Stimulated activated naive CD8-positive, alpha-beta T cell treated with anti-CD3 and anti-CD28 coated beads, Interleukin-15, Interleukin-2, amounts not matched to agents 100 ng/mL and 50 ng/mL, for 24 hours (primary cell): ENCODE data around the gene MSI1.

ENCODE experiments used
- H3K27ac Mint-ChIP-seq: one replicate; pipeline ENCODE4 v1.8.0; 2021; ENCODE audit warnings: mild to moderate bottlenecking, mixed read lengths
- H3K27me3 Mint-ChIP-seq: one replicate; pipeline ENCODE4 v1.8.0; 2021; ENCODE audit warnings: mixed read lengths
- H3K36me3 Mint-ChIP-seq: one replicate; pipeline ENCODE4 v1.8.0; 2021; ENCODE audit warnings: low read depth, mixed read lengths
- H3K4me1 Mint-ChIP-seq: one replicate; pipeline ENCODE4 v1.8.0; 2021; ENCODE audit warnings: low read depth, mixed read lengths
- H3K4me3 Mint-ChIP-seq: one replicate; pipeline ENCODE4 v1.8.0; 2021; ENCODE audit warnings: mild to moderate bottlenecking, mixed read lengths
- H3K9me3 Mint-ChIP-seq: one replicate; pipeline ENCODE4 v1.8.0; 2021; ENCODE audit warnings: mixed read lengths

MSI1 gene

DNA sequence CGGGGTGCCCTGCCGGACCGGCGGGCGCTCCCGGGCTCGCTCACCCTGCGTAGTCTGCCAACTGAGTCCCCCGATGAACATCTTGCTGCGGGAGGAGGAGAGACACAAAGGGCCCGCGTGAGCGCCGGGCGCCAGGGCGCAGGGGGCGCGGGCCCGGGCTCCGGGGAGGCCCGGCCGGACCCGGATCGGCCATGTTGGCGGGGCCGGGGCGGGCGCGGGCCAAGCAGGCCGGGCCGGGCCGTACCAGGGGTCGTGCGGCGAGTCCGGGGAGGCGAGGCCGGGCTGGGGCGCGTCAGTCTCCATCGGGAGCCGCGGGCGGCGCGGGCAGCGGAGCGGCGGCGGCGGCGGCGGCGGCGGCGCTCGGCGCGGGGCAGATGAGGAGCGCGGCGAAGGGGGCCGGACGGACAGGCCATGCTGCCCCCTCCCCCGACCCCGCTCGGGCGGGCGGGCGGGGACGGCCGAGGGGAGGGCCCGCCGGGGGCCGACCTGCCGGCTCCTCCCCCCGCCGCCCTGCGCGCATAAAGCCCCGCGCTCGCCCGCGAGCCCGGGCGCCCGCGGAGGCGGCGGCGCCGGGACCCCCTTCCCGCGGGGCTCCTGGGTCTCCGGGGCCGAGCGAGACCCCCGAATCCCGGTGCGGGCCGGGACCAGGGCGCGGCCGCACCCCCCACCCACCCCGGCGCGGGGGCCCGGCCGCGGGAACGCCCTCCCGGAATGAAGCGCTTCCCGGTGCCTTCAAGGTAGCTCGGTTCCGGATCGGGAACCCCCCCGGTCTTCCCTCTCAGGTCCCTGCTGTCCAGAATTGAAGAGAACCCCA is at the start of gene MSI1:
MSI1 (minus strand) TSS at position 376 of the 814 bp plus-strand sequence; CDS start at position 303, 73 bp downstream.
- Mint-ChIP-seq H3K27me3 (peaks cover 73% of the 10 kb centered on the region), H3K36me3 (no peaks in the 10 kb centered on the region), H3K4me1 (peaks cover 18% of the 10 kb centered on the region), H3K9me3 (no peaks in the 10 kb centered on the region), H3K27ac (no peak within 1 kb of the TSS), H3K4me3 (peak within 1 kb of the TSS; percentile 68)

DNA sequence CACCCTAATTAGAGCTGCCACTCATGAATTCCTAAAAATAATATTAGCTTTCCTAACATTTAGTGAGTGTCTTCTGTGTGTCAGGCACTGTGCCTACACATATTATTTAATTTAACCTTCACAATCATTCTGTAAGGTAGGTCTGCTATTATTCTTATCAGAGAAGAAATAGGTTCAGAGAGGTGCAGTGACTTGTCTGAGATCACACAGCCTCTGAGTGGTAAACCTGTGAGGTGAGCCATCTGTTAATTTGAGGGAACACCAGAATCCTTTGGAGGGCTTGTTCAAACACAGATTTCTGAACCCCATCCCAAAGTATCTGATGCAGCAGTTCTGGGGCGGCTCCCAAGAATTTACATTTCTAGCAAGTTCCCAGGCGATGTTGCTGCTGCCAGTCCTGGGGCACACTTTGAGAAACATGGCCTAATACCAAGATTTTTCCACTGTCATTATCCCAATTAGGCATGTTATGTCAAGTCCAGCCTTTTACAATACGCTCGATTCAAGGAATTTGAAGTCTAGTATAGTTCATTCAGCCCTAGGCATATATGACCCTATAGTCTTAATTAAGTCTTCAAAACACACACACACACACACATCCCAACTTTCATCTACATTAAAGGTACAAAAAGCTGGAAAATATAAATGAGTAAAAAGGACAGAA is 49.1 kb upstream of the MSI1 start:
- no peaks in the 10 kb centered on the region for H3K9me3 Mint-ChIP-seq
- no peaks in the 10 kb centered on the region for H3K36me3 Mint-ChIP-seq
- no peaks in the 10 kb centered on the region for H3K4me1 Mint-ChIP-seq
- no peak overlapping the region for H3K27ac Mint-ChIP-seq
- H3K27me3 Mint-ChIP-seq: no peaks in the 10 kb centered on the region
- no peak overlapping the region for H3K4me3 Mint-ChIP-seq

DNA sequence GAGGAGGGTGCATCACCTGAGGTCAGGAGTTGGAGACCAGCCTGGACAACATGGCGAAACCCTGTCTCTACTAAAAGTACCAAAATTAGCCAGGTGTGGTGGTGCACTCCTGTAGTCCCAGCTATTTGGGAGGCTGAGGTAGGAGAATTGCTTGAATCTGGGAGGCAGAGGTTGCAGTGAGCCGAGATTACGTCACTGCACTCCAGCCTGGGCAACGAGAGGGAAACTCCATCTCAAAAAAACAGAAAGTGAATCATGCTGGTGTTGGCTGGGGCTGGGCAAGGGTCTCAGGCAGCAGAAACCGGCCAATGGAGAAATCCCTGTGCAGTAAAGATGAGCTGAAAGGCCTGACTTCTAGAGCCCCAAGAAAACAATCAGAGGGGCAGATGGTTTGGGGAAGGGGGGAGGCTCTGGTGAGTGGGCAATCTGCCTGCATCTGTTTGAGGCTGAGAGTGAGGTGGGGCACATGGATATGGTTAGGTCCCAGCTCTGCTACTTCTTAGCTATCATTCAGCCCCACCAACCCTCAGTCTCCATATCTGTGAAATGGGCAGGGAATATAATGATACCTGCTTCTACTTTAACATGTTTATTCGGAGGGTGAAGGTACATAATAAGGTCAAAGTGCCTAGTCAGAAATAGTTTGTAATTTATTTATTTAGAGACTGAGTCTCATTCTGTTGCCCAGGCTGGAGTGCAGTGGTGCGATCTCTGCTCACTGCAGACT is 47.7 kb upstream of the MSI1 start:
- no peaks in the 10 kb centered on the region for H3K36me3 Mint-ChIP-seq
- no peaks in the 10 kb centered on the region for H3K9me3 Mint-ChIP-seq
- no peaks in the 10 kb centered on the region for H3K4me1 Mint-ChIP-seq
- H3K27ac Mint-ChIP-seq: no peak overlapping the region
- no peaks in the 10 kb centered on the region for H3K27me3 Mint-ChIP-seq
- no peak overlapping the region for H3K4me3 Mint-ChIP-seq

DNA sequence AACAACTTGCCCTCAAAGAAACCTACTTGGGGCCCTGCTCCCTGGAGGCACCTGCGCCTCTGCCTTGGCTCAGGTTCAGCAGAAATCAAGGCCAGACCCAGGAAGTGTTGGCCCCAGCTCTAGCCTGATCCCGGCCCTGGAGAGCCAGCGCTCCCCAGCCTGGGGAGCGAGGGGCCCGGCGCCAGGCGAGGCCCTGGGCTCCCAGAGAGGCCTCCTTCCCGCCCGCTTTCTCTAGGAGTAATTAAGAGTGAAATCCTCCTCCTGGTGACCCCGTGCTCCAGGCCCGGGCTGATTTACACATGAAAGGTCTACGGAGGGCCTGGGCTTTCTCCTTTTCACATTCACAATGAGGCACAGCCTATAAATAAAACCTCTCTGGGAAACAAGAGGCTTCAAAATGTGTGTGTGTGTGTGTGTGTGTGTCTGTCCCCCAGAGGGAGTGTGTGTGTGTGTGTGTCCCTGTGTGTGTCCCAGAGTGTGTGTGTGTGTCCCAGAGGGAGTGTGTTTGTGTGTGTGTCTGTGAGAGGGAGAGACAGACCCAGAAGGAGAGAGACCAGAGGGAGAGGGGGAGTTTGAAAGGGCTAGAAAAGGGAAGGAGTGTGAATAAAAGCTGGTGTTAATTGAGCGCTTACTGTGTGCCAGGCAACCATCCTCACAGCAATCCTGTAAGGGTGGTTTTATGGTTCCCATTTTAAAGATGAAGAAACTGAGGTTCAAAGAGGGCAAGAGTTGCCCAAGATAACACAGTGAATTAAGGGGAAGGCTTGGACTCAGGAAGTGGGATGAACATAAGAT is 45.1 kb upstream of the MSI1 start:
- H3K36me3 Mint-ChIP-seq: no peaks in the 10 kb centered on the region
- H3K4me1 Mint-ChIP-seq: no peaks in the 10 kb centered on the region
- no peaks in the 10 kb centered on the region for H3K27me3 Mint-ChIP-seq
- no peak overlapping the region for H3K4me3 Mint-ChIP-seq
- no peaks in the 10 kb centered on the region for H3K9me3 Mint-ChIP-seq
- H3K27ac Mint-ChIP-seq: no peak overlapping the region

DNA sequence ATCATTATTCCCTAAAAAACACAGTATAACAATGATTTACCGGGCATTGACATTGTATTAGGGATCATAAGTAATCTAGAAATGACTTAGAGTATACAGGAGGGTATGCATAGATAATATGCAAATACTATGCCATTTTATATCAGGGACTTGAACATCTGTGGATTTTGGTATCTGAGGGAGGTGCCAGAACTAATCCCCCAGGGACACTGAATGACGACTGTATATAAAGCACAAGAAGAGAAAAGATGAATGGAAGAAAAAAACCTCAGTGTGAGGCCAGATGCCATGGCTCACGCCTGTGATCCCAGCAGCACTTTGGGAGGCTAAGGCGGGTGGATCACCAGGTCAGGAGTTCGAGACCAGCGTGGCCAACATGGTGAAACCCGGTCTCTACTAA is 43.5 kb upstream of the MSI1 start:
- H3K4me3 Mint-ChIP-seq: no peak overlapping the region
- H3K27me3 Mint-ChIP-seq: no peaks in the 10 kb centered on the region
- no peak overlapping the region for H3K27ac Mint-ChIP-seq
- no peaks in the 10 kb centered on the region for H3K9me3 Mint-ChIP-seq
- H3K4me1 Mint-ChIP-seq: no peaks in the 10 kb centered on the region
- H3K36me3 Mint-ChIP-seq: no peaks in the 10 kb centered on the region

DNA sequence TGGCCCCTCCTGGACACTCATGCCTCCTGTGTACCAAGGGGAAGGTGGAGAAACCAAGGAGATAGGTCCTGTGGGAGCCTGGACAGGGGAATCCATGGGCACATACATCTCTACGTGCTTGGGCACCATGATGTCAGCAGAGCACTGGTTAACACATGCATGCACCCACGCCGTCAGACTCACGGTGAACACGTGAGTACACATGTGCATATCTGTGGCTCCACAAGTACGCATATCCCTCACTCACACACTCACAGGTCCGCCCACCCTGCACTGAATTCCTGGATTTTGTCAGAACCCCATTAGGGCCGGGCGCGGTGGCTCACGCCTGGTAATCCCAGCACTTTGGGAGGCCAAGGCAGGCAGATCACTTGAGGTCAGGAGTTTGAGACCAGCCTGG is 39.8 kb upstream of the MSI1 start:
- no peaks in the 10 kb centered on the region for H3K9me3 Mint-ChIP-seq
- no peaks in the 10 kb centered on the region for H3K4me1 Mint-ChIP-seq
- no peaks in the 10 kb centered on the region for H3K36me3 Mint-ChIP-seq
- H3K4me3 Mint-ChIP-seq: no peak overlapping the region
- no peak overlapping the region for H3K27ac Mint-ChIP-seq
- H3K27me3 Mint-ChIP-seq: peaks cover 2% of the 10 kb centered on the region

DNA sequence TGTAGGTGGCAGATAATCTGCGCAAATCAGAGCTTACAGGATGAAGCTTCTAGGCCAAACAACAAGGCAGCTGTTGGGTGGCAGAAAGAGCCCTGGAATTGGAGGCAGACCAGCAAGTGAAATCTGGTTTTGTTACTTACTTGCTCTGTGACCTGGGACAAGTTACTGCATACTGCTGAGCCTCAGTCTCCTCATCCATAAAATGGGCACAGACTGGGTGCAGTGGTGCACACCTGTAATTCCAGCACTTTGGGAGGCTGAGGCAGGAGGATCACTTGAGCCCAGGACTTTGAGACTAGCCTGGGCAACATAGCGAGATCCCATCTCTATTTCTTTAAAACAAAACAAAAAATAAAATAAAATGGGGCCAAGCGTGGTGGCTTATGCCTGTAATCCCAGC is 37.6 kb upstream of the MSI1 start:
- Mint-ChIP-seq H3K27me3 (peaks cover 8% of the 10 kb centered on the region), H3K36me3 (no peaks in the 10 kb centered on the region), H3K27ac (no peak overlapping the region), H3K4me1 (no peaks in the 10 kb centered on the region), H3K4me3 (no peak overlapping the region), H3K9me3 (no peaks in the 10 kb centered on the region)

DNA sequence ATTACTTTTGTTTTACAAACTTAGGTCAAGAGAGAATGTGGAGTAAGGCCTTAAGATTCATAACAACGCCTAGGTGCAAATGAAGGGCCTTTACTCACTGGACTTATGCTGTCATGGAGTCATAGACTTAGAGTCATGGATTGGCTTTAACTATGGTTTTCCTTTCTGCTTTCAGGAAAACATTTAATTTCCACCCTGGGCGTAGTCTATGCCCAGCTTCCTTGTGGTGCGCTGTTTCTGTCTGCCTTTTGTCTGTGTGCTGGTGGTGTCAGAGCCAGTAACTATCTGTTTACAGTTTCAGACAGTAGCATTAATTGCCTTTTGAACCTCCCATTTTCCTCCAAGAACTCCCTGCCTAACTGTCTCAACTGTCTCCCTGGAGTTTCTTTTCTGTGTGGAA is 37.1 kb upstream of the MSI1 start:
- Mint-ChIP-seq H3K36me3 (no peaks in the 10 kb centered on the region), H3K4me1 (no peaks in the 10 kb centered on the region), H3K9me3 (no peaks in the 10 kb centered on the region), H3K4me3 (no peak overlapping the region), H3K27me3 (peaks cover 8% of the 10 kb centered on the region), H3K27ac (no peak overlapping the region)

DNA sequence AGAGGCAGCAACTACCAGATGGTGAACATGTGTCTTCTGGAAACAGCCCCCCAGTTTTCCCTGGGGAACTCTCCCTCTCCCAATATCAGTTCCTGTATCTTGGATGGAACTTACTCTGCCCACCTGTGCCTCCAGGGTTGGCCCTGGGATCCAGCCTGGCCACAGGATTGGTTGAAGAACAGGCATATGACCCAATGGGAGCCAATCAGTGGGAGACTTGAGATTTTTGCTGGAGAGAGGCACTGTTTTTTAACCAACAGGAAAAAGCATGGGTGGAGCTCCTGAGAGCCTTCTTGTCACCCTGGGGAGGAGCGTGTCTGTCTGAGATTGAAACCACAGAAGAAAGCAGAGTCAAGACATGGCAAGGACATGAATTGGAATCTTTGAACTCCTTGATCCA is 35.3 kb upstream of the MSI1 start:
- Mint-ChIP-seq H3K27ac (no peak overlapping the region), H3K4me1 (peaks cover 7% of the 10 kb centered on the region), H3K27me3 (peaks cover 19% of the 10 kb centered on the region), H3K9me3 (no peaks in the 10 kb centered on the region), H3K36me3 (no peaks in the 10 kb centered on the region), H3K4me3 (no peak overlapping the region)

DNA sequence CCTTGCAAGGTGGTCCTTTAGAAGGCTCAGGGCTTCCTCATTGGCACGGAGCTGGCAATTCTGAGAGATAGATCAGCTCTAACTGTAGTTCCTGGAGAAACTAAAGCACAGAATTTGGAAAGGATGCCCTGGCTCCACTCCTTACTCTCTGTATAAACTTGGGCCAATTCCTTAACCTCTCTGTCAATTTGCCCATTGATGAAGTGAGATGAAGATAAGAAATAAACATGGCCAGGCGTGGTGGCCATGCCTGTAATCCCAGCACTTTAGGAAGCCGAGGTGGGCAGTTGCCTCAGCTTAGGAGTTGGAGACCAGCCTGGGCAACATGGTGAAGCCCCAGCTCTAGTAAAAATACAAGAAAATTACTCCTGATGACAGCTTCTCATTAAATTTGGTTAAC is 34.9 kb upstream of the MSI1 start:
- H3K4me3 Mint-ChIP-seq: no peak overlapping the region
- H3K27me3 Mint-ChIP-seq: peaks cover 19% of the 10 kb centered on the region
- H3K9me3 Mint-ChIP-seq: no peaks in the 10 kb centered on the region
- no peak overlapping the region for H3K27ac Mint-ChIP-seq
- peaks cover 9% of the 10 kb centered on the region for H3K4me1 Mint-ChIP-seq
- no peaks in the 10 kb centered on the region for H3K36me3 Mint-ChIP-seq

DNA sequence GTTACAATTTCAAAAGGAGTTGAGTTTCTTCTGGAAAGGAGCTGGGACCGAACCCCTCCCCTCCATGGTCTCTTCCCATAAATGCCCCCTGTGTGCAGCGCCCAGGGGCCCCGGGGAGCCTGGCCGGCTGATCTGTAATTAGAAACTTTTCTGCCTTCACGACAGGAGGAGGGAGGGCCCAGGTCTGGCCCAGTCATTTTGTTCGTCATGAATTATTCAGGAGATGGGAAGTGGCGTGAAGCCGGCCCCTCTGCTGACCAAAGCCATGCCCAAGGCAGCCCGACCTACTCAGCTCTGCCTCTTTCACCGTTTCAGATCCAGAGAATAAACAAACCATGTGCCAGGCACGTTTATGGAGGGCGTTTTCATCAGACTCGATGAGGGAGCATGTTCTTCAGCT is 33.3 kb upstream of the MSI1 start:
- Mint-ChIP-seq H3K4me3 (no peak overlapping the region), H3K27ac (no peak overlapping the region), H3K36me3 (no peaks in the 10 kb centered on the region), H3K9me3 (no peaks in the 10 kb centered on the region), H3K4me1 (peaks cover 13% of the 10 kb centered on the region), H3K27me3 (peaks cover 27% of the 10 kb centered on the region)

DNA sequence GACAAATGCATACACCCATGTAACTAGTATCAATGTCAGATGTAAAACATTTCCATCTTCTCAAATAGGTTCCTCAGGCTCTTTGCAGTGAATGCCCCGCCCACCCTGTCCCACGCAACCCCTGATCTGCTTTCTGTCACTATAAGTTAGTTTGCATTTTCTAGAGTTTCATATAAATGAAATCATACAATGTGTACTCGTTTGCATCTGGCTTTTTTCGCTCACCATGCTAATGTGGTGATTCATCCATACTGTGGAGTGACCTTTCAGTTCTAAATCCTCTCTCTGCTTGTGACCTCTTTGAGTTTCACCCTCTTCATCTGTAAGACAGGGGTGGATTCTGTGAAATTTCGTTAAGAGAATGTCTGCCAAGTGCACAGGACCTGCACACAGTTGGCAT is 30.6 kb upstream of the MSI1 start:
- Mint-ChIP-seq H3K4me3 (no peak overlapping the region), H3K4me1 (peaks cover 13% of the 10 kb centered on the region), H3K9me3 (no peaks in the 10 kb centered on the region), H3K27ac (no peak overlapping the region), H3K27me3 (peaks cover 43% of the 10 kb centered on the region), H3K36me3 (no peaks in the 10 kb centered on the region)

DNA sequence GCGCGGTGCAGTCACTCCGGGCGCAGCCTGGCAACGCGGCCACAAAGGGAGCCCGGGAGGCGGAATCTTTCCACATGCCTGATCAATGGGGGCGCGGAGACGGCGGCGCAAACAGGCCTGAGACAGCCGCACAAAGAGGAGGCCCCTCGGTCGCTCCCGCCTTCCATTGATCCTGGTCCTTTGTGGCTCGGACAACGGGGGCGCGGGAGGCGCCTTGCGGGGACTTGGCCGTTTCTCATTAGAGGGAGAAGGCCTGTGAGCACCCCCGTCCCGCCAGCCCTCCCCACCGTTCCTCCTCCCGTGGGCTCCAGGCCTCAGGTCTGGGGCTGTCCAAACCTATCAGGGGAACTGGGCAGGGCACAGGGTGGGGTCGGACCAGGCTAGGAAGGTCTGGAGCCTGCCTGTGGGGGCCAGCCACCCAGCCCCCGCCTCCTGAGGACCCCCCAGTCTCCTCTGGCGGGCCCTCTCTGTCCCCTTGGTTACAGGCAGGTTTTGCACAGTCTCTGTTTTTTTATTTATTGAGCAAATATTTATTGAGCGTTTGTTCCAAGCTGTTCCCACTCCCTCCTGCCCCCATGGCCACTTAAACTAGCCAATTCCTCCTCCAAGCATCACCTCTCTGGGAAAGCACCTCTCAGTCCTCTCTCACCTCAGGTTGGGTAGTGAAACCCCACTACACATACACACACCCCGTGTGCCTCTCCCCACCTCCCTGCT is 29.0 kb upstream of the MSI1 start:
- Mint-ChIP-seq H3K27ac (no peak overlapping the region), H3K27me3 (peaks cover 35% of the 10 kb centered on the region), H3K9me3 (no peaks in the 10 kb centered on the region), H3K4me3 (no peak overlapping the region), H3K4me1 (peaks cover 13% of the 10 kb centered on the region), H3K36me3 (no peaks in the 10 kb centered on the region)
